Keratinocyte (primary cell): Measurements from ENCODE around the gene CCZ1. TPM values are rescaled to one million over a fixed set of nuclear protein-coding genes. Genes with fewer than 3 reads are reported as not detected.
"Not testable (repeated sequence)": the region's sequence is repeated elsewhere in the genome, so short reads cannot be mapped to it uniquely, and the experiment has no call there.

Source experiments
- DNase-seq: peaks from one replicate; pipeline ENCODE4 v3.0.0-alpha.2; 2011; ENCODE audit warnings: low read depth, missing footprints, low spot score
- FAIRE-seq: peaks from 2 replicates; lab custom pipeline; 2011; peaks lifted over from hg19 to GRCh38; lab: Jason Lieb, UNC
- H2AFZ ChIP-seq: 2 replicates; pipeline ENCODE4 v1.6.0; 2012; ENCODE audit warnings: low read length, control low read depth, inconsistent platforms; ENCODE audit not compliant: control insufficient read depth
- H3K27ac ChIP-seq: 2 replicates; pipeline ENCODE4 v1.5.1; 2011; ENCODE audit warnings: low read length; ENCODE audit not compliant: control insufficient read depth, insufficient read depth
- H3K27me3 ChIP-seq: 3 replicates; pipeline ENCODE4 v1.6.0; 2011; ENCODE audit warnings: low read length; ENCODE audit not compliant: control insufficient read depth, insufficient read depth; ENCODE audit errors: extremely low read depth
- H3K36me3 ChIP-seq, 2 experiments: 2 replicates in 1 of 2; 3 replicates in 1 of 2; pipeline ENCODE4 v1.5.1; 2011; ENCODE audit warnings: low read length in 2 of 2, mild to moderate bottlenecking in 1 of 2; ENCODE audit not compliant: control insufficient read depth in 2 of 2, insufficient read depth in 2 of 2; ENCODE audit errors: extremely low read depth in 1 of 2
- H3K4me1 ChIP-seq: 3 replicates; pipeline ENCODE4 v1.5.1; 2011; ENCODE audit warnings: low read length; ENCODE audit not compliant: control insufficient read depth, insufficient read depth; ENCODE audit errors: extremely low read depth
- H3K4me2 ChIP-seq: 3 replicates; pipeline ENCODE4 v1.6.0; 2011; ENCODE audit warnings: low read depth, low read length; ENCODE audit not compliant: control insufficient read depth, insufficient read depth; ENCODE audit errors: extremely low read depth
- H3K4me3 ChIP-seq, 3 experiments: fragments of 200-600 bp in 1 of 3; sonication (generic) in 1 of 3; 2 replicates in 2 of 3; 3 replicates in 1 of 3; pipeline ENCODE4 v1.5.1; 2011 to 2016; ENCODE audit warnings: low read length in 3 of 3, mild to moderate bottlenecking in 3 of 3, control low read depth in 2 of 3, inconsistent platforms in 1 of 3, low read depth in 1 of 3, mixed read lengths in 1 of 3, mixed run types in 1 of 3, moderate library complexity in 1 of 3; ENCODE audit not compliant: control insufficient read depth in 2 of 3, insufficient read depth in 2 of 3; ENCODE audit errors: extremely low read depth in 1 of 3
- H3K79me2 ChIP-seq: 2 replicates; pipeline ENCODE4 v1.6.0; 2012; ENCODE audit warnings: low read length; ENCODE audit not compliant: control insufficient read depth, insufficient read depth
- H3K9ac ChIP-seq: 3 replicates; pipeline ENCODE4 v1.6.0; 2011; ENCODE audit warnings: low read length; ENCODE audit not compliant: control insufficient read depth, insufficient read depth; ENCODE audit errors: extremely low read depth
- H3K9me1 ChIP-seq: 3 replicates; pipeline ENCODE4 v1.6.0; 2011; ENCODE audit warnings: low read length; ENCODE audit not compliant: control insufficient read depth, insufficient read depth; ENCODE audit errors: extremely low read depth
- H3K9me3 ChIP-seq: 2 replicates; pipeline ENCODE4 v1.5.1; 2012; ENCODE audit warnings: low read depth, low read length; ENCODE audit not compliant: control insufficient read depth
- H4K20me1 ChIP-seq: 3 replicates; pipeline ENCODE4 v1.6.0; 2011; ENCODE audit warnings: low read length; ENCODE audit not compliant: control insufficient read depth, insufficient read depth; ENCODE audit errors: extremely low read depth
- EZH2 ChIP-seq: IDR thresholded peaks from one replicate; pipeline ENCODE4 v1.6.1; 2012; ENCODE audit warnings: inconsistent platforms, mild to moderate bottlenecking, low read length, moderate library complexity
- dilution Hi-C: fragments of 300-500 bp; cut with MboI; formaldehyde crosslinking; loops from one replicate; pipeline ENCODE4 v1.7.0; 2020; ENCODE audit warnings: low sequenced_read_pairs; ENCODE audit not compliant: extremely low pct_ligation_motif_present
- polyA plus RNA-seq, 5 experiments: library from polyadenylated mRNA; depleted of rRNA in 3 of 5; stranded (reverse) in 3 of 5; stranded (forward) in 1 of 5; unstranded in 1 of 5; fragments of >200 nt; gene quantifications; 1 replicate in 1 of 5; 2 replicates in 3 of 5; 3 replicates in 1 of 5; pipeline versions ENCODE4 v1.2.1 to v1.2.3, GENCODE V29; 2011 to 2012; ENCODE audit warnings: missing spikeins in 2 of 5, low read depth in 1 of 5, low replicate concordance in 1 of 5
- TF ChIP-seq, protein P1 (sequence below), 3 experiments: IDR thresholded peaks in 1 of 3; conservative IDR thresholded peaks in 1 of 3; optimal IDR thresholded peaks in 1 of 3; 2 replicates in 2 of 3; 3 replicates in 1 of 3; pipeline versions ENCODE3 to v1.5.1; 2011; ENCODE audit warnings: low read length in 3 of 3, mild to moderate bottlenecking in 3 of 3, moderate library complexity in 2 of 3, control low read depth in 1 of 3, inconsistent platforms in 1 of 3; ENCODE audit not compliant: insufficient read depth in 2 of 3; ENCODE audit errors: extremely low read depth in 1 of 3

CCZ1 gene
- polyA plus RNA-seq, 1 donor (not counting 4 experiments of a cell fraction or from before 2014, with no cell fraction given) = 110 TPM

GRCh38 chr7:5872326-5872725 is 26.2 kb upstream of the CCZ1 start:
- FAIRE-seq = no peak
- no peak overlapping the region for H3K4me2 ChIP-seq

DNA sequence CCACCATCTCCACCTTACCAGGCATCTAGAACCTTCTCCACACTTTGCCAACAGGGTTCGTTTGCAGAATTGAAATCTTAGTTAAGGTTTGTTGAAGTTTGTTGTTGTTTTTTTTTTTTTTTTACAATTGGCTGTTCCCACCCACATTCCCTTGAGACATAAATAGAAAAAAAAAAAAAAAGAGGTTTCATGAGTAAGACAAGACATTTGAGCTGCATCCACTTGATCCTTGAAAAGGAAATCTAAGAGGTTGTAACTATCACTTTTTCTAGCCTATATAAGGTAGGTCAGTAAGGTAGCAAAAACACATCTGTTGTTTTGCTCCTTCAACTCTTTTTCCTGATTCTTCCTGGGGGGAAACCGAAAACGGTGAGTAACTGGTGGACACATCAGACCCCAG is 18.9 kb upstream of the CCZ1 start:
- H2AFZ ChIP-seq, H3K9ac ChIP-seq, H3K4me2 ChIP-seq, H3K79me2 ChIP-seq, H3K4me3 ChIP-seq, H4K20me1 ChIP-seq, H3K27me3 ChIP-seq, dilution Hi-C loops, DNase-seq, FAIRE-seq, H3K36me3 ChIP-seq, H3K9me1 ChIP-seq, H3K27ac ChIP-seq, H3K4me1 ChIP-seq, H3K9me3 ChIP-seq: not testable (repeated sequence)

More at GRCh38 chr7:5872326-5872725, 26.2 kb upstream of the CCZ1 start:
- Histone ChIP-seq H3K4me1 (no peaks in the 10 kb centered on the region), H4K20me1 (no peaks in the 10 kb centered on the region), H3K27ac (no peak overlapping the region), H3K9me3 (no peaks in the 10 kb centered on the region), H3K36me3 (no peaks in the 10 kb centered on the region), H3K9me1 (no peaks in the 10 kb centered on the region), H3K79me2 (no peaks in the 10 kb centered on the region), H3K4me3 (no peak overlapping the region), H3K9ac (no peak overlapping the region), H3K27me3 (no peaks in the 10 kb centered on the region), H2AFZ (no peak overlapping the region)
- no peak for TF ChIP-seq EZH2
- TF ChIP-seq, protein P1, sequence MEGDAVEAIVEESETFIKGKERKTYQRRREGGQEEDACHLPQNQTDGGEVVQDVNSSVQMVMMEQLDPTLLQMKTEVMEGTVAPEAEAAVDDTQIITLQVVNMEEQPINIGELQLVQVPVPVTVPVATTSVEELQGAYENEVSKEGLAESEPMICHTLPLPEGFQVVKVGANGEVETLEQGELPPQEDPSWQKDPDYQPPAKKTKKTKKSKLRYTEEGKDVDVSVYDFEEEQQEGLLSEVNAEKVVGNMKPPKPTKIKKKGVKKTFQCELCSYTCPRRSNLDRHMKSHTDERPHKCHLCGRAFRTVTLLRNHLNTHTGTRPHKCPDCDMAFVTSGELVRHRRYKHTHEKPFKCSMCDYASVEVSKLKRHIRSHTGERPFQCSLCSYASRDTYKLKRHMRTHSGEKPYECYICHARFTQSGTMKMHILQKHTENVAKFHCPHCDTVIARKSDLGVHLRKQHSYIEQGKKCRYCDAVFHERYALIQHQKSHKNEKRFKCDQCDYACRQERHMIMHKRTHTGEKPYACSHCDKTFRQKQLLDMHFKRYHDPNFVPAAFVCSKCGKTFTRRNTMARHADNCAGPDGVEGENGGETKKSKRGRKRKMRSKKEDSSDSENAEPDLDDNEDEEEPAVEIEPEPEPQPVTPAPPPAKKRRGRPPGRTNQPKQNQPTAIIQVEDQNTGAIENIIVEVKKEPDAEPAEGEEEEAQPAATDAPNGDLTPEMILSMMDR (optimal IDR thresholded peaks at IDR 0.05 in 1 of 3, IDR thresholded peaks at IDR 0.05 in 1 of 3, conservative IDR thresholded peaks at IDR 0.05 in 1 of 3; ENCODE audit: extremely low read depth in 1 of 3, insufficient read depth in 2 of 3, low read length in 3 of 3) = no peak
- DNase-seq = no peak
- dilution Hi-C loops = no loop called here

DNA sequence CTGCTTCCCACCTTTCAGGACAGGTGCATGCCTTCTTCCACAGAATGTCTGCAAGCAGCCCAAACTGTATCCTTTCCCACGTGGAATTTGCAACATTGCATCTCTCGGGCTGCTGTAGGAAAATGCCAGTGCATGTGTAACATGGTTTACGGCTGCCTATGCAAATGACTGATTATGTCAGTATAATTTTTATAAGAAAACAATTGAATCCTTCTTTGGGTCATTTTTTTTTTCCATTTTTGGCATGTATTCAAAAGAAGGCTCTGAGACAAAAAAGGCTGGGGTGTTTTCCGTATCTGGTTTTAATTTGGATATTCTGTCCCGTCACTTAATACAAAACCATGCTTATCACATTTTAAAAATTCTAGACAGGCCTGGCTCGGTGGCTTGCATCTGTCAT is 18.4 kb upstream of the CCZ1 start:
- H3K4me2 ChIP-seq, H3K4me3 ChIP-seq, H3K79me2 ChIP-seq, DNase-seq, dilution Hi-C loops, H2AFZ ChIP-seq, H4K20me1 ChIP-seq, H3K36me3 ChIP-seq, H3K4me1 ChIP-seq, H3K9me3 ChIP-seq, H3K9me1 ChIP-seq, H3K27ac ChIP-seq, FAIRE-seq, H3K27me3 ChIP-seq, H3K9ac ChIP-seq: not testable (repeated sequence)

GRCh38 chr7:5884431-5884830 is 14.1 kb upstream of the CCZ1 start:
- H3K79me2 ChIP-seq, FAIRE-seq, DNase-seq, H2AFZ ChIP-seq, H3K4me2 ChIP-seq, H3K27ac ChIP-seq, H3K9me3 ChIP-seq, dilution Hi-C loops, H3K9me1 ChIP-seq, H3K36me3 ChIP-seq, H3K4me1 ChIP-seq, H4K20me1 ChIP-seq, H3K27me3 ChIP-seq, H3K9ac ChIP-seq, H3K4me3 ChIP-seq: not testable (repeated sequence)
